Upper lobe of left lung (tissue), 6 donors: ENCODE measurements around the gene SPINT2. TPM values are rescaled to one million over a fixed set of nuclear protein-coding genes. Genes with fewer than 3 reads are reported as not detected.

ENCODE experiments used
- ATAC-seq, 2 donors: fragments of 200-7000 bp; cut with Tn5 transposase; one replicate each; pipeline ENCODE4 v1.9.1; 2022; ENCODE audit warnings: mild to moderate bottlenecking in 2 of 2, moderate library complexity in 2 of 2; ENCODE audit not compliant: low FRiP score in 2 of 2
- DNase-seq, 2 donors: peaks; one replicate each; pipeline ENCODE4 v3.0.0-alpha.2; 2019 to 2020
- H3K27ac ChIP-seq, 4 donors: fragments of 200-600 bp; sonication (generic); one replicate each; pipeline ENCODE4 v1.5.1; 2016 to 2019
- H3K27me3 ChIP-seq, 4 donors: fragments of 200-600 bp; sonication (generic); one replicate each; pipeline ENCODE4 v1.5.1; 2017 to 2019
- H3K36me3 ChIP-seq, 4 donors: fragments of 200-600 bp; sonication (generic); one replicate each; pipeline ENCODE4 v1.5.1; 2016 to 2019
- H3K4me1 ChIP-seq, 4 donors: fragments of 200-600 bp; sonication (generic); one replicate each; pipeline ENCODE4 v1.5.1; 2018 to 2019
- H3K4me3 ChIP-seq, 4 donors: fragments of 200-600 bp; sonication (generic); one replicate each; pipeline ENCODE4 v1.5.1; 2017 to 2019; ENCODE audit warnings: mild to moderate bottlenecking in 2 of 4, moderate library complexity in 1 of 4
- H3K9me3 ChIP-seq, 4 donors: fragments of 200-600 bp; sonication (generic); one replicate each; pipeline ENCODE4 v1.5.1; 2018 to 2019
- CTCF ChIP-seq, 6 experiments: fragments of 450-650 bp in 4 of 6; fragments of 200-600 bp in 2 of 6; sonication (generic) in 2 of 6; IDR thresholded peaks; one replicate each; pipeline ENCODE4 v1.5.1; 2016 to 2019; ENCODE audit warnings: antibody characterized with exemption in 6 of 6
- EP300 ChIP-seq, 4 donors: sonication (generic); formaldehyde crosslinking; IDR thresholded peaks; one replicate each; pipeline ENCODE4 v1.5.1; 2017; ENCODE audit warnings: antibody characterized with exemption in 4 of 4, control low read depth in 2 of 4
- POLR2A ChIP-seq, 4 donors: fragments of 450-650 bp; IDR thresholded peaks; one replicate each; pipeline ENCODE4 v1.5.1; 2016 to 2017; ENCODE audit warnings: antibody characterized with exemption in 4 of 4, mild to moderate bottlenecking in 2 of 4
- POLR2AphosphoS5 ChIP-seq, 2 donors: sonication (generic); formaldehyde crosslinking; IDR thresholded peaks; one replicate each; pipeline ENCODE4 v1.5.1; 2017; ENCODE audit warnings: antibody characterized with exemption in 2 of 2
- WGBS, 2 donors: methylation state at CpG; one replicate each; pipeline ENCODE4 v1.1.5; 2017 to 2018; 5-methylcytosine and 5-hydroxymethylcytosine counted together
- total RNA-seq, 6 donors: library from RNA; depleted of rRNA in 4 of 6; stranded (reverse); fragments of >200 nt in 4 of 6; gene quantifications; one replicate each; pipeline versions ENCODE4 v1.1.0 to v1.2.1, GENCODE V29; 2016 to 2021
- donor health status: DM: no; HTN: no; CAD: no; lungs with moderate emphysema.
- donor health status: DM: no; HTN: yes; CAD: no; lungs with severe emphysema.

SPINT2 gene
- total RNA-seq, 6 donors from 2014 or later = 192 to 583 (median 317) TPM

- DNase-seq = no peak
- Histone ChIP-seq H3K27ac (peak overlapping the region; percentile 73 to 91 (median 82)), H3K36me3 (no peaks in the 10 kb centered on the region), H3K27me3 (peaks cover 0 to 7% (median 5%) of the 10 kb centered on the region in 4 donors), H3K4me1 (peaks cover 31 to 57% (median 35%) of the 10 kb centered on the region in 4 donors), H3K4me3 (peak overlapping the region in 3 of 4 donors; percentile 47 to 65 (median 62)), H3K9me3 (no peaks in the 10 kb centered on the region)
- TF ChIP-seq EP300 (IDR thresholded peaks at IDR 0.05) (no peak), POLR2A (IDR thresholded peaks at IDR 0.05) (peak in 1 of 4 donors; percentile 25), POLR2AphosphoS5 (IDR thresholded peaks at IDR 0.05) (peak; percentile 12 to 26), CTCF (IDR thresholded peaks at IDR 0.05) (no peak)
- 21 to 26% methylated on average over 10 of the region's 10 CpGs for WGBS, 2 donors
- no peak for ATAC-seq
Measured at GRCh38 chr19:38251564-38252051, 12.8 kb upstream of the SPINT2 start.

- WGBS, 2 donors = 82 to 87% methylated on average over 5 of the region's 5 CpGs
- Histone ChIP-seq H3K27me3 (peaks cover 0 to 7% (median 6%) of the 10 kb centered on the region in 4 donors), H3K36me3 (no peaks in the 10 kb centered on the region), H3K27ac (peak overlapping the region; percentile 73 to 91 (median 82)), H3K9me3 (no peaks in the 10 kb centered on the region), H3K4me1 (peaks cover 32 to 58% (median 38%) of the 10 kb centered on the region in 4 donors), H3K4me3 (peak overlapping the region in 3 of 4 donors; percentile 47 to 65 (median 62))
- no peak for TF ChIP-seq POLR2A (IDR thresholded peaks at IDR 0.05)
- no peak for TF ChIP-seq POLR2AphosphoS5 (IDR thresholded peaks at IDR 0.05)
- no peak for TF ChIP-seq EP300 (IDR thresholded peaks at IDR 0.05)
- no peak for TF ChIP-seq CTCF (IDR thresholded peaks at IDR 0.05)
- DNase-seq = no peak
- no peak for ATAC-seq
Measured at GRCh38 chr19:38252385-38252784, 12.0 kb upstream of the SPINT2 start.

GRCh38 chr19:38252941-38253691 is 11.3 kb upstream of the SPINT2 start:
- peak in 1 of 2 donors; percentile 38 for ATAC-seq
- Histone ChIP-seq H3K36me3 (no peaks in the 10 kb centered on the region), H3K9me3 (no peaks in the 10 kb centered on the region), H3K27me3 (peaks cover 0 to 7% (median 6%) of the 10 kb centered on the region in 4 donors), H3K4me1 (peaks cover 31 to 50% (median 37%) of the 10 kb centered on the region in 4 donors), H3K4me3 (peak overlapping the region in 3 of 4 donors; percentile 47 to 65 (median 62)), H3K27ac (peak overlapping the region; percentile 73 to 91 (median 82))
- DNase-seq = peak in 1 of 2 donors; percentile 72
- 35 to 53% methylated on average over 12 to 17 of the region's 21 CpGs for WGBS, 2 donors
- no peak for TF ChIP-seq EP300 (IDR thresholded peaks at IDR 0.05)
- no peak for TF ChIP-seq POLR2A (IDR thresholded peaks at IDR 0.05)
- TF ChIP-seq POLR2AphosphoS5 (IDR thresholded peaks at IDR 0.05) = peak; percentile 40 to 46
- no peak for TF ChIP-seq CTCF (IDR thresholded peaks at IDR 0.05)

GRCh38 chr19:38253788-38254187 is 10.6 kb upstream of the SPINT2 start:
- peaks cover 0 to 7% (median 6%) of the 10 kb centered on the region in 4 donors for H3K27me3 ChIP-seq
- ATAC-seq (no peak), DNase-seq (no peak)
- H3K4me3 ChIP-seq = peak overlapping the region in 3 of 4 donors; percentile 47 to 65 (median 62)
- peaks cover 31 to 48% (median 37%) of the 10 kb centered on the region in 4 donors for H3K4me1 ChIP-seq
- H3K9me3 ChIP-seq = no peaks in the 10 kb centered on the region
- H3K36me3 ChIP-seq = no peaks in the 10 kb centered on the region
- H3K27ac ChIP-seq = peak overlapping the region; percentile 73 to 91 (median 82)
- no peak for TF ChIP-seq CTCF (IDR thresholded peaks at IDR 0.05)
- TF ChIP-seq POLR2AphosphoS5 (IDR thresholded peaks at IDR 0.05) = no peak
- TF ChIP-seq EP300 (IDR thresholded peaks at IDR 0.05) = no peak
- no peak for TF ChIP-seq POLR2A (IDR thresholded peaks at IDR 0.05)
- 100% methylated on average over 2 of the region's 5 CpGs for WGBS, 2 donors
